22Rv1 (cell line): ENCODE results near the gene GARIN3.

Experiments
- ZFX ChIP-seq: fragments of 450-650 bp; IDR thresholded peaks from 2 replicates; pipeline ENCODE4 v1.6.1; 2017; ENCODE audit warnings: antibody characterized with exemption, borderline replicate concordance
- TF ChIP-seq, protein P1 (sequence below): fragments of 450-650 bp; IDR thresholded peaks from 2 replicates; pipeline ENCODE4 v1.5.1; 2017; ENCODE audit warnings: mild to moderate bottlenecking

DNA sequence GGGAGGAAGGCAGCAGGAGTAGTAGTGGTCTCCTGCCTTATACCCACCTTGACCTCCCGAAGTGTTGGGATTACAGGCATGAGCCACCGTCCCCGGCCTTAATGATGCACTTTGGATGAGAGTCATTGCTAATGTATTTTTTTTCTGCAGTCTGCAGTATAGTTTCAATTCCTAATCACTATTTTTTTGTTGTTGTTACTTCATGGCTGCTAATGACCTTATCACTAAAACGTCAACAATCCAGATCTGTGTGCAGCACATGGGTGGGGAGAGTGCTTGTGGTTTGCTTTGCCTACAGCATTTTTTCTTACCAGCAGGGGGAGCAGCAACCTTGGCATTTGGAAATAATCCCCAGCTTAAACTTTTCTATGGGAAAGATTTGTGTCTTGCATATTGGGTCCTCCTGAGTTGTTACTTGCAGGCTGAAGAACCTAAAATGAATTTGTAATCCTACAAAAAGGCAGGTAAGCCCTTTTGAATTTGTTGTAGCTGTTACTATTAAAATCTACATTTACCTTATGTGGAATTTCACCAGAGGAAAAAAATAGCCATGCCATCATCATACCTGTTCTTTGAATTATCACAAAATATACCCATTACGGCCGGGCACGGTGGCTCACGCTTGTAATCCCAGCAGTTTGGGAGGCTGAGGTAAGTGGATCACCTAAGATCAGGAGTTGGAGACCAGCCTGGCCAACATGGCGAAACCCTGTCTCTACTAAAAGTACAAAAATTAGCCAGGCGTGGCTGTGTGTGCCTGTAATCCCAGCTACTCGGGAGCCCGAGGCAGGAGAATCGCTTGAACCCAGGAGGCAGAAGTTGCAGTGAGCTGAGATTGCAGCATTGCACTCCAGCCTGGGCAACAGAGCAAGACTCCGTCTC, 17.1 kb downstream of the GARIN3 start:
- TF ChIP-seq, protein P1, sequence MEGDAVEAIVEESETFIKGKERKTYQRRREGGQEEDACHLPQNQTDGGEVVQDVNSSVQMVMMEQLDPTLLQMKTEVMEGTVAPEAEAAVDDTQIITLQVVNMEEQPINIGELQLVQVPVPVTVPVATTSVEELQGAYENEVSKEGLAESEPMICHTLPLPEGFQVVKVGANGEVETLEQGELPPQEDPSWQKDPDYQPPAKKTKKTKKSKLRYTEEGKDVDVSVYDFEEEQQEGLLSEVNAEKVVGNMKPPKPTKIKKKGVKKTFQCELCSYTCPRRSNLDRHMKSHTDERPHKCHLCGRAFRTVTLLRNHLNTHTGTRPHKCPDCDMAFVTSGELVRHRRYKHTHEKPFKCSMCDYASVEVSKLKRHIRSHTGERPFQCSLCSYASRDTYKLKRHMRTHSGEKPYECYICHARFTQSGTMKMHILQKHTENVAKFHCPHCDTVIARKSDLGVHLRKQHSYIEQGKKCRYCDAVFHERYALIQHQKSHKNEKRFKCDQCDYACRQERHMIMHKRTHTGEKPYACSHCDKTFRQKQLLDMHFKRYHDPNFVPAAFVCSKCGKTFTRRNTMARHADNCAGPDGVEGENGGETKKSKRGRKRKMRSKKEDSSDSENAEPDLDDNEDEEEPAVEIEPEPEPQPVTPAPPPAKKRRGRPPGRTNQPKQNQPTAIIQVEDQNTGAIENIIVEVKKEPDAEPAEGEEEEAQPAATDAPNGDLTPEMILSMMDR = peak; percentile 91
- TF ChIP-seq ZFX = no peak
